HT1080 (cell line): ENCODE measurements around the gene NHEJ1. TPM values are rescaled to one million over a fixed set of nuclear protein-coding genes. Genes with fewer than 3 reads are reported as not detected.

Source experiments
- DNase-seq: peaks from one replicate; pipeline ENCODE4 v3.0.0-alpha.2; 2015; ENCODE audit warnings: low read depth
- total RNA-seq: library from RNA; depleted of rRNA; stranded (reverse); fragments of >200 nt; shearing (Covaris generic); gene quantifications from 2 replicates; pipeline ENCODE4 v1.2.3, GENCODE V29; 2014

NHEJ1 gene
- total RNA-seq, 1 experiment from 2014 or later, result 22.6 TPM

GRCh38 chr2:219087848-219088247 is 72.8 kb downstream of the NHEJ1 start:
- no peak for DNase-seq

GRCh38 chr2:219087361-219087760 is 73.3 kb downstream of the NHEJ1 start:
- no peak for DNase-seq

- no peak for DNase-seq
Observed at GRCh38 chr2:219086196-219086595, 74.4 kb downstream of the NHEJ1 start.

GRCh38 chr2:219084791-219085190 is 75.8 kb downstream of the NHEJ1 start:
- DNase-seq, result no peak

- no peak for DNase-seq
Observed at GRCh38 chr2:219082332-219082958, 78.2 kb downstream of the NHEJ1 start.

GRCh38 chr2:219081701-219082331 is 78.8 kb downstream of the NHEJ1 start:
- DNase-seq, result no peak

GRCh38 chr2:219081096-219081495 is 79.5 kb downstream of the NHEJ1 start:
- DNase-seq, result no peak

GRCh38 chr2:219079417-219079816 is 81.2 kb downstream of the NHEJ1 start:
- peak; percentile 50 for DNase-seq

GRCh38 chr2:219078951-219079350 is 81.7 kb downstream of the NHEJ1 start:
- DNase-seq, result no peak

- no peak for DNase-seq
Observed at GRCh38 chr2:219078126-219078525, 82.5 kb downstream of the NHEJ1 start.

- no peak for DNase-seq
Observed at GRCh38 chr2:219076253-219076652, 84.4 kb downstream of the NHEJ1 start.

GRCh38 chr2:219073413-219074129 is 87.0 kb downstream of the NHEJ1 start:
- DNase-seq, result peak; percentile 55

GRCh38 chr2:219072741-219073250 is 87.8 kb downstream of the NHEJ1 start:
- DNase-seq, result no peak

GRCh38 chr2:219071131-219071816 is 89.3 kb downstream of the NHEJ1 start:
- peak; percentile 34 for DNase-seq

- DNase-seq, result no peak
Observed at GRCh38 chr2:219065484-219065883, 95.1 kb downstream of the NHEJ1 start.

- no peak for DNase-seq
Observed at GRCh38 chr2:219062081-219062480, 98.5 kb downstream of the NHEJ1 start.

- no peak for DNase-seq
Observed at GRCh38 chr2:219060821-219061791, 99.5 kb downstream of the NHEJ1 start, which contains the start of gene IHH. TSS of gene IHH (minus strand) at chr2:219060921. CDS start at chr2:219060467, 454 bp downstream.

- no peak for DNase-seq
Observed at GRCh38 chr2:219059725-219060682, 100.6 kb downstream of the NHEJ1 start.

GRCh38 chr2:219059375-219059724 is 101.3 kb downstream of the NHEJ1 start:
- DNase-seq, result no peak
